Dedifferentiated amniotic fluid mesenchymal stem cell (primary cell): ENCODE data around the gene H2BK1.

Experiments
- DNase-seq: peaks from one replicate; pipeline ENCODE4 v3.0.0-alpha.2; 2016; ENCODE audit errors: extremely low spot score

H2BK1 gene

DNA sequence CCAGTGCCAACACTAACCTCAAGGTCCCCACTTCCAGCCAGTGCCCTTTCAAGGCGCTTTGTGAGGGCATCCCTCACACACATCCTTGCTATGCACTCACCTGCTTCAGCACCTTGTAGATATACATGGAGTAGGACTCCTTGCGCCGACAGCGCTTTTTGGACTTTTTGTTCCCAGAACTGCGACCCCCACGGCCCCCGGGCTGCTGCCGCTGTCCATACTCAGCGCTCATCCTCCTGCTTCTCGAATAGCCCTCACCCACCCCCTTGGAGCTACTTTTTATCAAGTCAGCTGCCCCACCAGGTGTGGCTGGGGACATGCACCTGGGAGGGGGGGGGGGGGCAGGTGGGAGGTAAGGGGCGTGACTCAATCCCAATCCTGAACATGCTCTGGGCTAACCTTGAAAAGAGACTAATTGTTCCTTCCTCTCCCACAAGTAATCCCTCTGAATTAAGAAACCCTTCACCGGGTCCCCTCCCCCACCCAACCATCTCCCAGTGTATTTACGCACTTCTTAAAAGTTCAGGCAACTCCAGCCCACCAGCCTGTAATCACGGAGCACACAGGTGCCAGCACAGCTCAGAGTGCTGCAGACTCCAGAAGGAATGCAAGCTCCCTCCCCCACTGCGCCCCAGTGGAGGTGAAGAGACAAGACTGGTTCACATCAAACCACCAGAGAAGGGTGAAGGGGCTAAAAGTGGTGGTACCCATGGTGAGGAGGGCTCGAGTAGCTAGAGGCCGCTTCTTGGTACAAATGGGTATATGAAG, at the start of gene H2BK1:
TSS of gene H2BK1 (minus strand) at position 402 of the 768 bp plus-strand sequence. CDS start at position 232, 170 bp downstream.
- DNase-seq = no peak

DNA sequence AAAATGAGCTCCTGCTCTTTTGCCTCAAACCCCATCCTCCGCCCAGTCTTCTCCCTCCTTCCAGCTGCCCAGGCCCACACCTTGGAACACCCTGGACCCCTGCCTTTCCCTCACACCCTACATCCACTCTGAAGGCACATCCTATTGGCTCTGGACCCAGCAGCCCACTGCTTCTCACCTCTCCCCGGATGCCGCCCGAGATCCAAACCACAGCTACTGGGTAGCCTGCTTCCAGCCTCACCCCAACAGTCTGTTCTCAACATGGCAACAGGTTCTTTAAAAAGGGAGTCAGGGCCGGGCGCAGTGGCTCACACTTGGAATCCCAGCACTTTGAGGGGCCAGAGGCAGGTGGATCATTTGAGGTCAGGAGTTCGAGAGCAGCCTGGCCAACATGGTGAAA, 47.7 kb upstream of the H2BK1 start:
- no peak for DNase-seq

DNA sequence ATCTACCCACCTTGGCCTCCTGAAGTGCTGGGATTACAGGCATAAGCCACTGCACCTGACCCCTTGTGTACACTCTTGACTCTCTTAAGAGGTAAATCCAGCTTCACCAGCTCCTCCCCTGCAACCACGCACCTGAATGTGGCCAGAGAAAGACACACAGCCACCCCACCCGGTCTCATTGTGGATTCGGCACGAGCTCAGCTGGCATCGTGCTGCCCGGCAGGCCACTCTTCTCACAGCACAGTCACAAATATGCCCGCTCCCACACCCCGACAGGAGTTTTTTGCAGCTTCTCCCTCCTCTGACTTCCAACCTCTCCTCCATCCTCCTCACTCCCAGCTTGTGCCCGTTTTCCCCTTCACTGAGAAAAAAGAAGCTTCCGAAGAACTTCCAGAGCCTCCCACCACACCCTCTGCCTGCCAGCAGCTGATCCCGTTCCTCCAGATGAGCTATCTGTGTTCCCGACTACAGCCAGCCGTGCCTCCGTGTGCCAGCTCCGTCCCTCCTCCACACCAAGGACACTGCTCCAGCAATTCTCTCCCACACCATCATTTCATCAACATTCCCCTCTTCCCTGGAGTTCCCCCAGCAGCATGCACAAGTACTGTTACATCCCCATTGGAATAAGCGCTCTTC, 46.2 kb upstream of the H2BK1 start:
- DNase-seq = no peak

DNA sequence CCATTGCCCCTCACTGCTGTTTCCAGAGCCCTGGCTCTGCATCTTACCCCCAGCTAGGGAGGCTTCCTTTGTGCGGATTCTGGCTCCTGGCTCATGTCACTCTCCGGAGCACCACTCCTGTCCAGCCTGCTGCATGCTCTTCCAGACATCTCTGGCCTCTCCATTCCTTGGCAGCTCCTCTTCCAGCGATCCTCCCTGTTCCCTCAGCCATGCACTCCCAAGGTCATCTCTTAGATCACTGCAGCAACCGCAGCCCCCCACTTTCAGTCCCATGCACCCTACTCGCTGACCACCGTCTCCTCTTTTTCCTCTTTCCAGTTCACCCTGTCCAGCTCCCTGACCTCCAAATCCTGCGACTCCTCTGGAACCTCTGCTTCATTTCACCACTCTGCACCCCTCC, 45.1 kb upstream of the H2BK1 start:
- DNase-seq = no peak

DNA sequence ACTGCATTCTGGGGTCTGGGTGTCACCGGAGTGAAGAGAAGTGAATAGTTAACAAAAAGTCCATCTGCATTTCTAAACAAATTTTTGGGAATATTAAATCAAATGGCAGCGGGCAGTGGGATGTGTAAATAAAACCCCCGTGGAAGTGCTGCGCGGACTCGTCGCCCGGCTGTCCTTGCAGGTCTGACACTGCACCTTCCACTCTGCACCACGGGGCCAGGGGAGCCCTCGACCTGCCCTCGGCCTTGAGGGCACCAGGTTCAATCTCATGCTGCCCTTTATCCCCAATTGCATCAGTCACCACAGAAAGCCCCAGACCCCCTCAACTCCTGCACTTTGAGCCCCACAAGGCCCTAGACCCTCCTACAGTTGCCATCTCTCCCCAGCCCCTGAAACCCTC, 44.6 kb upstream of the H2BK1 start:
- DNase-seq = no peak

DNA sequence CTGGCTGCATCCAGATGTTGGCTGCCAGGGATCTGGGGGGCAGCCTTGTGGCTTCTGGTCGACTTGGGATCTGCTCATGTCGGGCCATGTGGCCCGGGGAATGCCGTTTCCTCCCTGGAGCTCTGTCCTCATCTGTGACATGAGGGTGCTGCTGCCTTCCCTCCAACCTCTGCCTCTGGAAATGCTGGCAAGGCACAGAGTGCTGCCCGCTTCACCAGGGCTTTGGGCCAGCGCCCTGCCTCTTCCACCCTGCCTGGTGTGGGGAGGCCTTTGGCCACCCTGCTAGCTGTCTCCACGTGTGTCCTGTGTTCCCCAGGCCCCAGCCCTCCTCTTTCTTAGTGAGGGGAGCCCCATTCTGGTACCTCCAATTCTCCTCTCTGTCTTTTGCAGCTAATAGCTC, 44.0 kb upstream of the H2BK1 start:
- no peak for DNase-seq

DNA sequence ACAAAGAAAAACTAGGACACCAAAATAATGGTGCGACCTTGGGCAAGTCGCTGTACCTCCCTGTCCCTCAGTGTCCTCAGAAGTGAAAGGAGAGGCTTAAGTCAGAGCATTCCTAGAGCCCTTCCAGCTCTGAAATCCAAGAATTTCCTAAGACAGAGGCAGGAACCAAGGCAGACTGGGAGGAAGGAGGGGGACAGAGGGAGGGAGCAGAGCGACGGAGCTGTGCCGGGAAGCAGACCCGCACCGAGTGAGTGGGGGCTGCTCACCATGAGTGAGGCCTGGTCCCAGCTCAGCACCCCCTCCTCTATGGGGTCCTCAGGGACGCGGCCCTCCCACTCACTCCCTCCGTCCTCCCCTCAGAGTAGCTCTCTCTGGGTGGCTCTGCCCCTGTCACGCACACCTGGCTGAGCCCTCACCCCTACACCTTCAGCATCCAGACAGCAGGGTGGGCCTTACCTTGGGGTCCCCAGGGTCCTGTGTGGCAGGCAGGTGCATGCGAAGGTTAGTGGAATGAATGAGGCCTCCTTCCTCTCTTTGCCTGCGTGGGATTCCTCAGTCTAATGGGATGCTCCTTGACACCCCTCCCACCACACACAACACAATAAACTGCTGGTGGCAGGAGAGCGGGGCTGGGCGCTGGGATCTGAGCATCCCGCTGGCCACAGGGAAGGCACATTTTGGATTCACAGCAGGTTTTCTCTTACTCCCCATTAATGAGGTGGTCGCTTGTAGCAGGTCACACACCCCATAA, 42.8 kb upstream of the H2BK1 start:
- DNase-seq = no peak

DNA sequence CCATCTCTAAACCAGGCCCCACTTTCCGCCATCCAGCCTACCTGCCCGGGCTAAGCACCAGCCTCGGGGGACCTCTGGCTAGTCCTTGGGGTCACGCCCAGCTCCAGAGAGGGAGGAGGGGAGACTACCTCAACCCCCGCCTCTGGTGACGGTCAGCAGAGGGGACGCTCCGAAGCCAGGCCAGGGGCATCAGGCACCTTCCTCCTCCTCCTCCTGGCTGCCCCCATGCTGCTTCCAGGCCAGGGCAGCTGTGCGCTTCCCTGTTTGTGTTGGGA, 42.2 kb upstream of the H2BK1 start:
- DNase-seq = no peak

DNA sequence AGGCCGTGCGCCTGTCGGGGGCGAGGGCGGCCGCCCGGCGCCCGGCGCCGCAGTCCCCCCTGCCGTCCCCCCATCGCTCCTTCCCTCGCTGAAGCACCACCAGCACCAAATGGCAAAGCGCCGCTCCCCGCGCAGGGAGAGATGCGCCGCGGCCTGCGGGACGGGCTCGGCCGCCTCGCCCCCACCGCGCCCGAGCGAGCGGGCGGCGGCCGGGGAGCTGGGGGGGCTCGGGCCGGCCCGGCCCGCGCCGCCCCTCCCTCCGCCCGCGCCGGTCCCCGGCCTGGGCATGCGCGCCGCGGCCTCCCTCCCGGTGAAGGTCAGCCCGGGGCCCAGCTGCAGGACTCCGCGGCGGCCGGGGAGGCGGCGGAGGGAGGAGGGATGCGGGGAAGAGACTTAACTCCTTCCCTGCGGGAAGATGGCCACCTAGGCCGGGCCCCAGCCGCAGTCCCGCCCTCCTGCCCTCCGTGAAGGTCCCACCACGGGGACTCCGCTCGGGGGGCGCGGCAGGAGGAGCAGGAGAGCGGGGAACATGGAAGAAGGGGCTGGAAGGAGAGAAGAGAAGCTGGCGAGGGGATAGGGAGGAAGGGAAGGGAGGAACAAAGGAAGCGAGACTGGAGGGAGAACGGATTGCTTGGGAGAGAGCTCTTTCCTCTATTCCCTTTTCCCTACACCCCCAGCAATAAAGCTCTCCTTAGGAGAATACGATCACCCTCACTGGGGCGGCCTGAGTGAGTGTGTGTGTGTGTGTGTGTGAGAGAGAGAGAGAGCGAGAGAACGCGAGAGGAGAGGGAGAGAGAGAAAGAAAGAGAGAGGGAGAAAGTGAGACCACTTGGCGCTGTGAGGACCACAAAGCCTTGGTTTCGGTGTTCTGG, 41.6 kb upstream of the H2BK1 start:
- peak; percentile 62 for DNase-seq

DNA sequence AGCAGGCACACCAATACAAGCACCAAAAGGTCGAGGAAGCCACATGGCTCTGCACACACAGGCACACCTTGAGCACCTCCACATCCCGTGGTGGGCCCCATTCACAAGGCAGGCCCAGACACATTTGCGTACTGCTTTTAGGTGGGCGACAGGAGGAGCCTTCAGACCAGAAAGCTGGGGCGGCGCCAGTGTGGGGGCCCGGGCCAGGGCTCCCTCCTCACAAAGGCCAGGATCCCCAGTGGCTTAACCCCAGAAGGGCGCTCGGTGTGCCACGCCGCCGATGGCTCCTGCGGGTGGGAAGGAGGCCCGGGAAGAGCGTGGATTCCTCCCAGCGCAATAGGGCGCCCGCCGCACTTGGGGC, 41.0 kb upstream of the H2BK1 start:
- DNase-seq = no peak

DNA sequence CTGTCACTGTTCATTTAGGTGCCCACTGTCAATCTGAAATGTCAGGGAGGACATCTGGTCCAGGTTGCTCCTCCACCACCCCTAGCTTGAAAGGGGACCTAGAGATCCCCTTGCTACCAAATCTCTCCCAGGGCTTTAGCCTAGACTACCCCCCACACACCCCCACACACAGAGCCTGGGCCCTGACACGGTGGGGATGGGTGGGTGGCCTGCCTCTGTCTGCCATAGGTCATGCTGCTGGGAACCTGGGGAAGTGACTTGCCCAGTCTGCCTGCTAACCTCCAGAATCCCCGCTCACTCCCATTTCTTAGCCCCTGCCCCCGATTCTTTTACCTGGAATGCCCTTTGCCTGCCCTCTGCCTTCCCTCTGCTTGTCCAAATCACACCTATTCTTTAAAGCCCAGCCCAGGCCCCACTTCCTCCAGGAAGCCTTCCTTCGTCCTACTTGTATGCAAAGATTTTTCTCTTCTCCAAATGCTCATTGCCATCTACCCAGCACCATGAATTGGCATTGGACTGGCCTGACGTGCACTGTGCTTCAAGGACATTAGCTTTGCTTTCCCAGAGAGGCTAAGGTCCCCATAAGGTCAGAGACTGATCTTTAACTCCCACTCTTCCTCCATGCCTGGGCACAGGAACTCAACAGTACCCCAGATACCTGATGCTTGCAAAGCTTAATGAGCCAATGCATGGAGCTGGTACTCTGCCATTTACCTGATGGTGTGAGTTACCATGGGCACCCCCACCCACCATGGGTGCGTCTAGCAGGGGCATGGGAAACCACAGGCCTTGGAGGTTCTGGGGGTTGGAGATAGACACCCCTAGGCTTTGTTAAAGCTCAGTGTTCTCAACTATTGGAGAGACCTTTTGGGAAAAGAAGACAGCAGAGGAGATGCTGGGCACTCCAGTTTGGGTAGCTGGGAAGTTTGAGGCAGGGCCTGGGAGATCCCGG, 40.2 kb upstream of the H2BK1 start:
- DNase-seq = no peak

DNA sequence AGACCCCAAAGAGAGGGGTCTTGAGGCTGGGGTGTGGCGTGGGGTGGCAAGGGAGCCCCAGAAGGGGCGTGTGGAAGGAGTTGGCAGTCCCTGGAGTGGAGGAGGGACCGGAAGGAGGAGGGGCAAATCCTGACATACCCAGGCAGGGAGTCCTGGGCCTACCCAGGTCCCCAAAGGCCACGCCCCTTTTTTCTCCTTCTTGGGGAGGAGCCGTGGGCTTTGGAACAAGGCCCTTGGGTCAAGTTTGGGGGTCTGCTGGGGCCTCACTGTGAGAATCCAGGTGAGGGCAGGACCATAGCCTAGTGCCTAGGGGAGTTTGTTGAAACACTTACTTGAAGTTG, 39.4 kb upstream of the H2BK1 start:
- no peak for DNase-seq

DNA sequence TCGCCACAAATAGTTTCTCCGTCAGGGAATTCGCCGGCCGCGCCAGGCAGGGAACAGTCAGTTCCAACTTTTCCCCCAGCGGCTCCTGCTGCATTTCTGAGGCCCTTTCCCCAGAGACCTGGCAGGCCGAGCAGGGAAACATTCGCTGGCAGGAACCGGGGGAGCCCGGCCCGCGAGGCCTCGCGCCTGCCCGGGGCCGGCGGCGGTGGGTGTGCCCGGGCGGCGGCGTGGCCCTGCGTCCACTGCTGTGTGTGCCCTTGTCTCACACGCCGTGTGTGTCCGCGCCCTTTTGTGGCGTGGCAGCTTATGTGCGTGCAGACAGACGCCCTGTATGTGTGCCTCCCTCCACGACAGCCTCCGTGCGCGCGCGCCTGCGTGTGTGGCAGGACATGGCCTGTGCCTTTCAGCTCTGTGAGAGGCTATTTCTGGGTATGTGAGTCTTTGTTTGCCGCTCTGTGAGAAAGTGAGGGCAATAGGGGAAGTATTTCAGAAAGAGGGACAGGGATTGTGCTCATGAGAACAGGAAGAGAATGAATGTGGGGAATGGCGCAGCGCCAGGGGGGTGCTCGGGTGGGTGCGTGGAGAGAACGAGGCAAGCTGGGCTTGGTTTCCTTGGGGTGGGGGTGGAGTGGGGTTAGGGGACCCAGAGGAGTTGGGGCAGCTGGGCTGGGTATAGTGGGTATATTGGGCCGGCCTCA, 38.9 kb upstream of the H2BK1 start:
- peak; percentile 76 for DNase-seq

DNA sequence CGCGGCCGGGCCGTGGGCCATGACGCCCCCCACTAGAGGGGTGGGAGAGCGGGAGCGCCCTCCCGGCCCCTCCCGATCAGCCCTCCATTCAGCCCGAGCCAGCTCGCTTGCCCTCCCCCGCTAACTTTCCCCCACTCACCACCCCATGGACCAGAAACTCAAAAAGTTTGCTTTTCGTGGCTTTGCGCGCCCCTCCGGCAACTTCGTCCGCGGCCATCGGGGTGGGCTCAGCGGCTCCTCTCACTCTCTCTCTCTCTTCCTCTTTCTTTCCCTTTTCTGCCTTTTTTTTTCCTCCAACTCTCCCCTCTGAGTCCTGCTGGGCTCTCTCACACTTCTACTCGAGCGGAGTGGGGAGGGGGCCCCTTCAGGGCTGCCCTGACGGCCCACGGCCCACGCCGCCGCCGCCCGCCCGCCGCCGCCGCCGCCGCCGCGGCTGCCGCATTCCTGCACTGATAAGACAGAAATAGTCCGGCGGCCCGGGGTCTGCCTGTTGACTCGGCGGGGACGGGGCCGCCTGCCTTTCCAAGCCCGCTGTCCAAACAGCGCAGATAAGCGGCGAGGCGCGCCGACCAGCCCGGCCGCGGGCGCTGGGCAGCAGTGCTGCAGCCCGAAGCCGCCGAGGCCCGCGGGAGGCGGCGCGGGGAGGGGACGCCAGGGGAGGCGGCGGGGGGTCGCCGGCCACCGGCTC, 38.2 kb upstream of the H2BK1 start, which contains the start of gene SMARCD3:
TSS of gene SMARCD3 (minus strand) at position 349 of the 688 bp plus-strand sequence. CDS start at position 217, 132 bp downstream.
- DNase-seq = no peak

DNA sequence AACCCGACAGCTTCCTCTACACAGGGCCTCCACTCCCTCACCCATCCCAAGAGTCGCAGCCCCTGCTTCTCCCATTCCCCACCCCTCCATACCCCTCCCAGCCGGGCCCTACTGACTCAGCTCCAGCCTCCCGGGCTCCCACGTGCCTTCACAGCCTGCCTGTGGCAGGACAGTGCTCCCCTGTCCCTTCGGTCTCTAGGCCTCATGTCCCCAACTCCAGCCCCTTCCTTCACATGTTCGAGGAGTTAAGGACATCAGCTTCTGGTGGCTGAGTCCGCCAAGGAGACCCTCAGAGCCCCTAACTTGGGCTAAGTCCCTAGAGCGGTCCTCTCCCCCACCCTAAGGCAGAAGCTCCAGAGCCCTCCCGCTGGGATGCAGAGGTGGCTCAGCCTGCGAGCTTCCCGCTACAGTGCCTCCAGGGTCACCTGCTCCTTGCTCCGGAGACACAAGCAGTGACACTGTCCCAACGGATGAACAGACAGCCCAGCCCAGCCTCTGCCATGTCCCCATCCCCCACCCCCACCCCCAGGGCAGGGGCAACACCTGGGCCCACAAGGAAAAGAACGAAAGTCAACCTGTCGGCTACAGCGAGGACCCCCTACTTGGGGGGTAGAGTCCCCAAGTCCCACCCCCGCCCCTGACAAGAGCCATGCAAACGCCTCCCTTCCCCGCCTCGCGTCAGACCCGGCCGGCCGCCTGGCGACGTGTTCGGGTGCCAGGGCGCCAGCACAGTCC, 37.5 kb upstream of the H2BK1 start:
- DNase-seq = no peak

DNA sequence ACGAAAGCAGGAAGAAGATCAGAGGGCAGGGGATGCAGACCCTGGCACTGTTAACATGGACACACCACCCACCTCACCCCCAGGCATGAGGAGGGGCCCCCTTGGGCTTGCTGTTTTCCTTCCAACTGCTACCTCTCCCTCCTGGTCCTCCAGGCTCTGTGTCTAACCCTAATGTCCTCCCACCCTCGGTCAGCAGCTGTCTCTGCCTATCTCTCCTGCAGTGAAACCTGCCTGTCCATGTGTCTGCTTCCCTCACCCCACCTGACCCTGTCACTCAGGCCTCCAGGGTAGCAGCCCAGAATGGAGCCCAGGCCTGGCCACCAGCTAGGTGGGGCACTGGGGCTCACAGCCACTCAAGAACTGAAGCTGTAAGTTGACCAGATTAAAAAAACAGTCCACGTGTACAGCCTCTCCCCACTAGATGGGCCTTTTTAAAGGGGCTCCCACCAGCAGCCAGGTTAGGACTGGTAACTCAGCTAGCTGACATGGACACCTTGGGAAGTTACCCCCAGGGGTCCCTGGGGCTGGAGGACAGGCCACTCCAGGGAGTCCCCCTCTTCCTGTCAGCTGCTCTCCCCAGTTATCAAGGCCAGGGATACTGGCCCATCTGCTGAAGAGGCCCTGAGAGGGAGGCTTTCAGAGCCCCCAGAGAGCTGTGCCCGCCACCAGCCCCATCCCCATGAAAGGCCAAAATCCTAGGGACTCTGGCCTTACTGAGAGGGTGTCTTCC, 36.7 kb upstream of the H2BK1 start:
- no peak for DNase-seq

DNA sequence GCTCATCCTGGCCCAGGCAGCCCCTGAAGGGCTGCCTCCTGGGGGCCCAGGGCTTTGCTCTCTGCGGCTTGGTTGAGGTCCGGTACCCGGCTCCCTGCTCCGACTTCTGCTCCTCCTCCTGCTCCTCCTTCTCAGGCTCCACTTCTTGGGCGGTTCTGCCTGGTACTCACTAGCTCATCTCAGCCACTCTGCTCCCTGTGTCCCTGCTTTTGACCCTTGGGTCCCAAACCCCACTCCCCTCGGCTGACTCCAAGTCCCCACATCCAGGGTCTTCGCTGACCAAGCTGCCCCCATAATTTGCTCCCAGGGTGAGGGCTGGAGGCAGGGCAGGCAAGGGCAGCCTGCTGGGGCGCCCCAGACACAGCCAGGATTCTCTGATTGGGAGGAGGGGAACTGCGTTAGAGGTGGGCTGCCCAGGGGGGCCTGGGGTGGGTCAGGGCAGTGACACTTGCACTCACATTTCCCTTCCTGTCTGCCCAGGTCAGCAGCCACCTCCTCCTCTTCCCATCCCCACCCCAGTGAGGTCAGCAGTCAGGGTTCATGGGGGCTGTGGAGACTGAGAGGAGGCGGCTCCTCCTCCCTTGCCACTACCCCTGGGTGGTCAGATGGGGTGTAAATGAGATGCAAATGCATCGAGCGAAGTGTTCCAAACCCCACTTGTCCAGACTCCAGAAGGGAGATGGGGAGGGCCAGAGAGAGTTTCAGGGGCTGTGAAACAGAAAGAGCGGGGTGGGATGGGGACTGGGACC, 36.0 kb upstream of the H2BK1 start:
- DNase-seq = no peak
